HuH-7 (cell line): Measurements from ENCODE around the gene C17orf100.
"Not testable (repeated sequence)": the region's sequence is repeated elsewhere in the genome, so short reads cannot be mapped to it uniquely, and the experiment has no call there.

Source experiments
- DNase-seq: peaks from one replicate; pipeline ENCODE4 v3.0.0; 2011; ENCODE audit warnings: low spot score

The C17orf100 gene

DNA sequence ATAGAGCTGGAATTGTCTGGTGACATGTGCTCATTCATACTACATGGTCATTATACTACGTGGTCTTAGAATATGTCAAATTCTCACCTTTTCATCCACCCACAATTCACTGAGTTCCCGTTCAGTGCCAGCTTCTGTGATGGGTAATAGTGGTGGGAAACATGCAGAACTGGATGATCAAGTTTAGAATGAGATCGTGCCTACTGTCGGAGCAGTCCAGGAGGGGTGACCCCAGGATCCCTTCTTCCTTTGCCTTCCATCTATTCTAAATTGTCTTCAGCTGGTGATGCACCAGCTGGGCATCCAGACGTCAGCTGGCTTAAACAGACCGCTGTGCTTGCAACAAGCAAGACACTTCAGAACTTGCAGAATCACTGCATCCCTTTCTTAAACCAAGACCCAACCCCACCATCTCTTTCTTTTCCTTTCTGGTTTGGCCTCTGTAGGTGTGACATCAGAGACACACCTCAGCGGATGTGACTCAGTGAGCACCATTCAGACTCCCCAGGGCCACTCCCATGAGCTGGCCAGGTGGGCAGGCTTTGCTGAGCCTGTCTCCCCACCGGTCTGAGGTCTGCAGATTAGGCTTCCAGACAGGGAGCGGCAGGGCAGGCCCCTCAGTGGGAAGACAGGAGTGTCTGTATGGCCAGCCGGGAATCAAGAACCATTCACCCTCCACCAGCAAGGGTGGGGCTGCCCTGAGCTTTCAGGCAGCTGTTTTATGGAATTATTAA lies 18.1 kb downstream of the C17orf100 start:
- DNase-seq, result no peak

DNA sequence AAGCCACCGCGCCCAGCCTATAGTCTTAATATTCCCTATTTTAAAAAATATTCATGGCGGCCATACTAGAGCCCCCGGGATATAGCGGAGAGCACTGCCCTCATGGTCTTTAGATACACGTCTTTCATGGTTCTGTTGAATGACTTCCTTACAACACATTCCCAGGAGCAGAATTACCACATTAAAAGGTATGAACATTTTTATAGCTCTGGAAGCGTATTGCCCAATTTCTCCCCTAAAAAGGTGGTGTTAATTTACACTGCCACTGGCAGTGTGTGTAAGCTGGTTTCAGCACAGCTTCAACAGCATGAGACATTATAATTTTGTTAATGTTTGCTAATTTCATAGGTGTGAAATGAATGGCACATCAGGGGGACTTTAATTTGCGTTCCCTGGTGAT lies 19.0 kb downstream of the C17orf100 start:
- no peak for DNase-seq

DNA sequence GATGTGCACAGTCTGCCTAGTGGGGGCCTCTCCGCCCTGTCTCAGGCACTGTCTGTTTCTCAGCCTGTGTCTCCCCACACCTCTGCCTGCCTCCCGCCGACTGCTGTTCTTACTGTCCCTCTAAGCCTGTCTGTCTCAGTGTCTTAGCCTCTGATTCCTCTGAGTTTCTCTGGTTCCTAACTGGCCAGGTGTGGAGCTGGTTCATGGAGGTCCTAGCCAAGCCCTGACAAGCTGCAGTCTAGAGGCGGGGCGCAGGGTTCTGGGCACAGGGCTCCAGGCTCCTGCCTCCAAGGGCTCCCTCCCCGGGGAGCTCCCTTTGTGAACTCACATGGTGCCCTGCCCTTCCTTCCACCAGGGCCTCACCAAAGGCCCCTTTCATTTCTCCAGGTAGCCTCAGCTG lies 19.4 kb downstream of the C17orf100 start:
- DNase-seq, result no peak

DNA sequence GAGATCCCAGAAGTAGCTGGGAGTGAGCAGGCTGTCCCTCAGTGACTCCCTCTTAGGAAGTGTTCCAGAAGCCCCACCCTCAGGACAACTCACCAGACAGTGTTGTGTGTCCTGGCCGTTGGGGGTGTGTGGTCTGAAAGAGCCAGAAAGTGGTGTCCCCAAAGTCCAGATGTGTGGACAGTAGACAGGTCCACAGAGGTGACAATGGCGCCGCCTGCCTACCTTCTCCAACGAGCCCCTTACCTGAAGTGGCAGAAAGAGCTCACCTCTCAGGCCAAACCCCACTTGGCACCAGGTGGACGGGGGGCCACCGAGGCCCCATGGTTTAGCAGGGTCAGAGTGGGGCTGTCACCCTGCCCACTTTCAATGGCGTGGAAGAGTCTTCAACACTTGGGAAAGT lies 19.9 kb downstream of the C17orf100 start:
- DNase-seq, result no peak

DNA sequence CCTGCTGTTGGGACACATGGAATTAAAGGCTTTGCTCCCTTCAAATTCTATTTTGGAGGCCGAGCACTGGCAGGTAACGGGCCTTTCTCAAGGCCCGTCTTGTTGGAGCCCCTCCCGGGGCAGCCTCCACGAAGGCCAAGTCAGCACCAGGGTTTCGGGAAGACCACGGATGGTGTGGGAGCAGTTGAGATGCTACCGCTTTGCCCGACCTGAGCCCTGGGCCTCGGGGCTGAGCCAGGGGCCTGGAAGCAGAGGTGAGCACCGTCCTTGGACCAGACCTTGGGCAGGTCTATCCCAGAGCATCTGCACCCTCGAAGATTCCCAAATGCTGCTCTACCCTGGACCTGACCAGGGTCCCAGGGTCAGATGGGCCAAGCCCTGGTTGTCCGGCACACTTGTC lies 23.0 kb downstream of the C17orf100 start:
- DNase-seq, result no peak

GRCh38 chr17:6675201-6675825 lies 23.8 kb downstream of the C17orf100 start:
- DNase-seq, result no peak

GRCh38 chr17:6676802-6677157 lies 25.2 kb downstream of the C17orf100 start:
- no peak for DNase-seq

DNA sequence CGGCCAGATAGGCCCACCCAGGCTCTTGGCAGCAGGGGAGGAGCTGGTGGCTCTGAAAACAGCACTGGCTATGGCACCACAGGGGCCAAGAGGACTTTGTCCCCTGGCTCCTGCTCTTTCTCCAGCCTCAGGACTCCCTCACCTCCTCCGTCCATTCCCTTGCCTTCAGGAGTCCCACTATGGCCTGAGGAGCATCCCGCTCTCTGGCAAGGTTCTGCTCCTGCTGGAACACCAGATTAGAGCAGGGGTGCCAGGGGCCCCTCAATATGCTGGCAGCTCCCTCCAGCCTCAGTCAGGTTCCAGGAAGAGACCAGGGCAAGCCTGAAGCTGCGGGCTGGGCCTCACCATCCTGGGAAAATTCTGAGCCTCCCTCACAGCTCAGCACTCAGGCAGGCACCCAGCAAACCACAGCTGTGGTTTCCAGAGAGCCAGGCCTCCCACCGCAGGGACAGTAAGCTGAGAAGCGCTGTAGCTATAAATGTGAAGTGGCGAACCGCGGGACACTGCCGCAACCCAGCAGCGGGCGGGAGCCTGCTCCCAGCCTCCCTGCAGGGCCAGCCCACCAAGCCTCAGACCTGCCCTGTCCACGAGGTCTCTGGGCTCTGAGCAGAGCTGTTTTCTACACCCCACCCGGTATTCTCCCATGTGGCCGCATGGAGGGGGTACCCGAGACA lies 25.7 kb downstream of the C17orf100 start:
- DNase-seq, result no peak

- DNase-seq, result no peak
Observed at GRCh38 chr17:6677946-6678345, 26.4 kb downstream of the C17orf100 start.

GRCh38 chr17:6679241-6679640 lies 27.7 kb downstream of the C17orf100 start:
- DNase-seq, result no peak

DNA sequence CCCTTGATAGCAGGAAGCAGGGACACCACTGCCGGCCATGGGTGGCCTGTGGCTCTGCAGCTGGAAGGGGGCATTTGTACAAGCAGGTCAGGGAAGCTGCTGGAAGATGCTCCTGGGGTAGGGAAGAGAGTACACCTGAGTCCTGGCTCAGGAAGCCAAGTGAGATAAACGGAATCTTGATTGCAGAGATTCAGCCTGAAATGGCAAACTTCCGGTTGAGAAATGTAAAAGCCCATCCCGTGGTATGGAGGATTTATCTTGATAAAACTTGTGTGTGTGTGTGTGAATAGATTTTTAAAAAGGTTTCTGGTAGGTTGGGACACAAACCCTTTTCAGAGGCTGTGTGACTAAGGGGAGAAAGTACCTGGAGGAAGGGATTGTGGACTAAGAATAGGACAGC lies 29.6 kb downstream of the C17orf100 start:
- no peak for DNase-seq

GRCh38 chr17:6681671-6682070 lies 30.1 kb downstream of the C17orf100 start:
- no peak for DNase-seq

GRCh38 chr17:6682339-6682738 lies 30.8 kb downstream of the C17orf100 start:
- no peak for DNase-seq

- no peak for DNase-seq
Observed at GRCh38 chr17:6683081-6683684, 31.6 kb downstream of the C17orf100 start.

DNA sequence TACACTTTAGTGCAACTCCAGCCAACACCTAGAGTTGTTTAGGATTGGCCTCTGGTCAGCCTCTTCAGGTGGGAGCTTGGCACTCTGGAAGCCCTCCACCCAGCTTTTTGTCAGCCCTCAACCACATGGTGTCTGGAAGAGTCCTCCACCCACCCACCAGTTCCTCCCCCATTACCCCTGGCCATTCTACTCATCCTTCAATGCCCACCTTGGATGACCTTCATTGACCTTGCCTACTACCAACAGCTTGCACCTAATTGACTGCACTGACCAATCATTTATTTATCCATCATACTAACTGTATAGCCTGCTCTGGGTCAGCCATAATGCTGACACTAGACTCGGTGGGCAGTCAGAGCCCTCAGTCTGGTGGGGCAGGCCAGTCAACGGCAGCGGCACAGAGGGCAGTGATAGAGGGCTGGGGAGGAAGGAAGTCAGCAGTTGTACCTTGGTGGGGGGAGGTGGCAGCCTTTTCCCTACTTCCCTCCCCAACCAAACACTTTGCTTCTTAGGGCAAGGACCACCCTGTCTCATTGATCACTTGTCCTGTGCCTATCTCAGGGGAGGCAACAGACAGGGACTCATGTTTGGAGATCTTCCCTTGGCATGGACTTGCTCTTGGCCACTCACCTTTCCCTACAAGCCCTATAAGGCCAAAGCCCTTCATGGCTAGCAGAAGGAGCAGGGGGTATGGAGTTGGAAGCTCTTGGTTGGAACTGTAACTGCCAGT lies 32.3 kb downstream of the C17orf100 start:
- no peak for DNase-seq

DNA sequence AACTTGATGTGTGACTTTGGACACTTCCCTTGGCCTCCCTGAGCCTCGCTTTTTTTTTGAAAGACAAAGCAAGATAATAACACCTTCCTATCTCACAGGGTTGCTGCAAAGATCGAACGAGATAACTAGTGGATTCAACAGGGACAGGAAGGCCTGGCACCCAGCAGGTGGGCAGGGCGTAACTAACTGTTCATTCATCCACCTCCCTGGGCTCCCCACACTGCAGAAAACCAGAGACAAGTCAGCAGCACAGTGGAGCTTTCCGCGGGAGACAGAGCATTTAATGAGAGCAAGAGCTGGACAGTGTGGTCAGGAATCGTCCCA lies 32.9 kb downstream of the C17orf100 start:
- no peak for DNase-seq

GRCh38 chr17:6684881-6685767 lies 33.6 kb downstream of the C17orf100 start:
- no peak for DNase-seq

DNA sequence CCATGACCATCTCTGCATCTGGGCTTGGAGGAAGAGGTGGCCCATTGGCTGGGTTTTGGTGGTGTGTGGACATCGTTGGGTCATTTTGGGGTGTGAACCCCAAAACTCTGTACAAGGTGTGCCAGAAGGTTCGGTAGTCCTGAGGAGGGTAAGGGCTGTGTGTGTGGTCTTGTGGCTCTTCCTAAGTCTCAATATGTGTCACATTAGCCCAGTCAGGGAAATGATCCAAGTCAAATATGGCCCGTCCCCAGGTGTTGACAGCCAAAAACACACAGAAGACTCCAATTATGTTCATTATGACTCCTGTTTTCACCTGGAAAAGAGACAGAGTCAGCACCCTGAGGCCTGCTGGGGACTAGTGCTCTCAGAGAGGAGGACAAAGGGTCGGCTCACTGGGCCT lies 34.5 kb downstream of the C17orf100 start:
- DNase-seq, result no peak

DNA sequence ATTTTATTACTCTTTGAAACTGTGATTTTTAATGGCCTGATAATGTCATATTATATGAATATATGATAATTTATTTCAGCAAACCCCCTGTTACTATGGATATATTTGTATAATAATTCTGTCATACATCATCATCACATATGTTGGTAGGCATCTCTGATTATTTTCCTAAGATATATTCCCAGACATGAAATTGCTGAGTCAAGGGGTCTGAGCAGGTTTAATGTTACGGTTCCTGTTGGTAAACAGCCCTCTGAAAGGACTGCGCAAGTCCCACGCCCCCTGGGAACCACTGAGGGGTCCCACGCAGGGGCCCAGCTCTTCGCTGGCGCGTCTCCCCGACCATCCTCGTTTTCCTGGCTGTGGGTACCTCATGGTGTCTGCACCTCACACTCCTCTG lies 37.4 kb downstream of the C17orf100 start:
- no peak for DNase-seq

DNA sequence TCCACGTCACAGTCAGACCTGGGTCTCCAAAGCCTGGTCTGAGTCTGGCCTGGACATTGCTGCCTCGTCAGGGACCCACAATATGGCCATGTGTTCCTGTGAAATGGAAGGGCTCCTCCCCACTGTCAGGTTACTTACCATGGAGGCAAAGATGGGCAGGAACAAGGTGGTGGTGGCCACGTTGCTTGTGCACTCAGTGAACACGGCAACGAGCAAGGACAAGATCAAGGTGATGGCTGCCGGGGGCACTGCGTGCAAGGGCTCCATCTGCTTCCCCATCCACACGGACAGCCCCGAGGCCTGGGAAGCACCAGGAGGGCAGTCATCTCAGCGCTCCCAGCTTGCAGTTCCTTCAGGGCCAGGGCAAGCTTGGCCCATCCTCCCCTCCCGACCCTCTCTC lies 39.1 kb downstream of the C17orf100 start:
- no peak for DNase-seq

DNA sequence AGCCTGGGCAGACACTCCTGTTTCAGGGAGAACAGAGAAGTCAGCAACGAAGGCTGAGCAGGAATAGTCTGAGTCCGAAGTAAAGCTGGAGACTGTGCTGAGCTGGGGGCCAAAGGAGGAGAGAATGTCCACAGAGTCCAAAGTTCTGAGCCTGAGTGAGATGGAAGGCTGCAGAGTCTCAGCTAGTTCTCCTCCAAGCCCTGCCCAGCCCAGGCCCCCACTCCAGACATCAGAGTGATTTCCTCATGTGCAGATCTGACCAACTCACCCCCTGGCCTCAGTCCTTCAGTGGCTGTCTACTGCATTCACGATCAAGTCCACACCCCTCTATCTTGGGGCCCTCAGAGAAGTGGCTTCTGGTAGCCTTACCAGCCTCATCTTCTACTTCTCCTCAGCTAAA lies 40.0 kb downstream of the C17orf100 start:
- DNase-seq, result no peak

- DNase-seq, result not testable (repeated sequence)
Observed at GRCh38 chr17:6691958-6692357, 40.4 kb downstream of the C17orf100 start.
